CD4-positive, alpha-beta memory T cell (primary cell): Measurements from ENCODE around the gene MMP11. TPM values are rescaled to one million over a fixed set of nuclear protein-coding genes. Genes with fewer than 3 reads are reported as not detected.

Experiments used
- CTCF ChIA-PET: fragments of 350-600 bp; sonication (Branson Sonifier 250); formaldehyde crosslinking; loops from one replicate; lab custom pipeline; 2021; ENCODE audit warnings: inconsistent platforms; ENCODE audit not compliant: partially characterized antibody; lab: Charles Lee
- POLR2A ChIA-PET: fragments of 350-600 bp; sonication (Branson Sonifier 250); formaldehyde crosslinking; loops from one replicate; lab custom pipeline; 2021; ENCODE audit not compliant: partially characterized antibody; lab: Charles Lee
- DNase-seq, 5 donors: peaks; one replicate each; pipeline versions ENCODE4 v3.0.0 to v3.0.0-alpha.2; 2020 to 2022; ENCODE audit warnings: mixed read lengths in 1 of 5
- H3K27ac ChIP-seq: one replicate; pipeline ENCODE4 v1.7.0; 2013; ENCODE audit warnings: low read depth, low read length
- H3K27me3 ChIP-seq: 2 replicates; pipeline ENCODE4 v1.7.0; 2013; ENCODE audit warnings: mild to moderate bottlenecking, low read length, moderate library complexity; ENCODE audit not compliant: insufficient read depth
- H3K36me3 ChIP-seq: 2 replicates; pipeline ENCODE4 v1.7.0; 2013; ENCODE audit warnings: mild to moderate bottlenecking, low read length, moderate library complexity; ENCODE audit not compliant: insufficient read depth
- H3K4me1 ChIP-seq: 2 replicates; pipeline ENCODE4 v1.7.0; 2013; ENCODE audit warnings: mild to moderate bottlenecking, low read length, moderate library complexity; ENCODE audit not compliant: insufficient read depth
- H3K4me3 ChIP-seq, 2 donors: one replicate each; pipeline ENCODE4 v1.7.0; 2013; ENCODE audit warnings: low read length in 2 of 2, mild to moderate bottlenecking in 1 of 2
- H3K9me3 ChIP-seq, 2 donors: one replicate each; pipeline ENCODE4 v1.7.0; 2013; ENCODE audit warnings: low read length in 2 of 2, control low read depth in 1 of 2; ENCODE audit not compliant: control insufficient read depth in 1 of 2
- H3K27ac Mint-ChIP-seq, 7 donors: one replicate each; pipeline ENCODE4 v1.8.0; 2020 to 2021; ENCODE audit warnings: mixed read lengths in 7 of 7, mild to moderate bottlenecking in 6 of 7, inconsistent platforms in 3 of 7, moderate library complexity in 3 of 7
- H3K27me3 Mint-ChIP-seq, 2 donors: one replicate each; pipeline ENCODE4 v1.8.0; 2020 to 2021; ENCODE audit warnings: mixed read lengths in 2 of 2
- H3K36me3 Mint-ChIP-seq, 2 donors: one replicate each; pipeline ENCODE4 v1.8.0; 2020 to 2021; ENCODE audit warnings: mixed read lengths in 2 of 2, inconsistent platforms in 1 of 2, mild to moderate bottlenecking in 1 of 2
- H3K4me1 Mint-ChIP-seq, 4 donors: one replicate each; pipeline ENCODE4 v1.8.0; 2020 to 2021; ENCODE audit warnings: mixed read lengths in 4 of 4, mild to moderate bottlenecking in 1 of 4
- H3K4me3 Mint-ChIP-seq, 8 donors: one replicate each; pipeline ENCODE4 v1.8.0; 2020 to 2021; ENCODE audit warnings: mixed read lengths in 8 of 8, mild to moderate bottlenecking in 7 of 8, moderate library complexity in 6 of 8, inconsistent platforms in 3 of 8
- H3K9me3 Mint-ChIP-seq, 8 donors: one replicate each; pipeline ENCODE4 v1.8.0; 2020 to 2021; ENCODE audit warnings: mixed read lengths in 8 of 8, mild to moderate bottlenecking in 5 of 8, inconsistent platforms in 3 of 8, moderate library complexity in 1 of 8
- intact Hi-C: fragments of 100-400 bp; cut with micrococcal nuclease; formaldehyde crosslinking; loops from one replicate; pipeline ENCODE4 v1.15.1; 2023
- polyA plus RNA-seq, 2 donors: library from polyadenylated mRNA; unstranded; fragments of 300-500 nt; fragmentation: Illumina TruSeq; gene quantifications; one replicate each; pipeline ENCODE4 v1.2.3, GENCODE V29; 2021
- total RNA-seq, 2 experiments: library from RNA; stranded (reverse); gene quantifications; one replicate each; pipeline ENCODE4 v1.2.3, GENCODE V29; 2021

The MMP11 gene
- total and polyA plus RNA-seq, 4 experiments from 2014 or later, result 0.79 to 1.6 (median 1.1) TPM

GRCh38 chr22:23752750-23753149, 19.9 kb upstream of the MMP11 start:
- H3K4me3 ChIP-seq, result no peak overlapping the region
- Mint-ChIP-seq H3K36me3 (no peaks in the 10 kb centered on the region), H3K4me3 (peak overlapping the region in 5 of 8 donors; percentile 36 to 80 (median 63)), H3K4me1 (peaks cover 7 to 21% (median 12%) of the 10 kb centered on the region in 4 donors), H3K27me3 (no peaks in the 10 kb centered on the region), H3K9me3 (no peaks in the 10 kb centered on the region), H3K27ac (peak overlapping the region in 2 of 7 donors; percentile 37 to 69)
- H3K27ac ChIP-seq, result no peak overlapping the region
- no peaks in the 10 kb centered on the region for H3K9me3 ChIP-seq
- no peak for DNase-seq
- ChIA-PET CTCF (no interaction called here), POLR2A (interaction anchor here (2.3 kb wide), 1 partner anchor 11 kb away, joined by 8 read pairs; the partner anchor contains the start of gene C22orf15)
- intact Hi-C loops, result loop anchor here (5.0 kb wide), 1 partner anchor 35 kb away; no protein-coding TSS in a partner anchor
- peaks cover 13% of the 10 kb centered on the region for H3K4me1 ChIP-seq
- no peaks in the 10 kb centered on the region for H3K27me3 ChIP-seq
- no peaks in the 10 kb centered on the region for H3K36me3 ChIP-seq

GRCh38 chr22:23753385-23753784, 19.3 kb upstream of the MMP11 start:
- Histone ChIP-seq H3K27me3 (no peaks in the 10 kb centered on the region), H3K36me3 (no peaks in the 10 kb centered on the region), H3K4me1 (peaks cover 13% of the 10 kb centered on the region), H3K4me3 (no peak overlapping the region), H3K27ac (no peak overlapping the region), H3K9me3 (no peaks in the 10 kb centered on the region)
- POLR2A ChIA-PET, result interaction anchor here (1.3 kb wide), 1 partner anchor 37 kb away, joined by 3 read pairs; no protein-coding TSS in a partner anchor
- CTCF ChIA-PET, result no interaction called here
- Mint-ChIP-seq H3K27ac (peak overlapping the region in 2 of 7 donors; percentile 61 to 74), H3K4me3 (peak overlapping the region in 2 of 8 donors; percentile 39 to 68), H3K36me3 (no peaks in the 10 kb centered on the region), H3K27me3 (no peaks in the 10 kb centered on the region), H3K9me3 (no peaks in the 10 kb centered on the region), H3K4me1 (peaks cover 7 to 21% (median 12%) of the 10 kb centered on the region in 4 donors)
- intact Hi-C loops, result loop anchor here (5.0 kb wide), 1 partner anchor 36 kb away; no protein-coding TSS in a partner anchor
- no peak for DNase-seq

- Mint-ChIP-seq H3K9me3 (no peaks in the 10 kb centered on the region), H3K4me3 (peak within 1 kb of the TSS in 2 of 8 donors; percentile 39 to 68), H3K27me3 (no peaks in the 10 kb centered on the region), H3K4me1 (peaks cover 7 to 21% (median 12%) of the 10 kb centered on the region in 4 donors), H3K36me3 (no peaks in the 10 kb centered on the region), H3K27ac (peak within 1 kb of the TSS in 3 of 7 donors; percentile 27 to 74 (median 61))
- Histone ChIP-seq H3K27me3 (no peaks in the 10 kb centered on the region), H3K9me3 (no peaks in the 10 kb centered on the region), H3K4me3 (no peak within 1 kb of the TSS), H3K27ac (no peak within 1 kb of the TSS), H3K36me3 (no peaks in the 10 kb centered on the region), H3K4me1 (peaks cover 13% of the 10 kb centered on the region)
- intact Hi-C loops, result loop anchor here (5.0 kb wide), 1 partner anchor 37 kb away; no protein-coding TSS in a partner anchor
- no peak for DNase-seq
- CTCF ChIA-PET, result no interaction called here
- POLR2A ChIA-PET, result interaction anchor here (0.7 to 1.3 kb wide), 2 partner anchors 9 to 38 kb away, joined by 3 read pairs; no protein-coding TSS in a partner anchor
Measured at GRCh38 chr22:23754220-23754919, 18.3 kb upstream of the MMP11 start, which contains the start of gene VPREB3. Gene VPREB3, minus strand, starts transcription at chr22:23754425. Its CDS starts 62 bp downstream, at chr22:23754363.

- CTCF ChIA-PET, result interaction anchor here (0.6 kb wide), 1 partner anchor 16 kb away, joined by 4 read pairs; no protein-coding TSS in a partner anchor
Measured at GRCh38 chr22:23754980-23755636, 17.5 kb upstream of the MMP11 start.

GRCh38 chr22:23755711-23756110, 16.9 kb upstream of the MMP11 start:
- H3K4me3 Mint-ChIP-seq, result no peak overlapping the region
- no peaks in the 10 kb centered on the region for H3K9me3 Mint-ChIP-seq
- intact Hi-C loops, result no loop called here
- no peaks in the 10 kb centered on the region for H3K36me3 Mint-ChIP-seq
- POLR2A ChIA-PET, result interaction anchor here (0.8 kb wide), 1 partner anchor 59 kb away, joined by 3 read pairs; no protein-coding TSS in a partner anchor
- H3K27ac Mint-ChIP-seq, result no peak overlapping the region
- no peak overlapping the region for H3K4me3 ChIP-seq
- no peaks in the 10 kb centered on the region for H3K36me3 ChIP-seq
- CTCF ChIA-PET, result interaction anchor here (0.6 kb wide), 1 partner anchor 15 kb away, joined by 4 read pairs; no protein-coding TSS in a partner anchor
- no peak for DNase-seq
- peaks cover 0 to 9% (median 3%) of the 10 kb centered on the region in 4 donors for H3K4me1 Mint-ChIP-seq
- no peak overlapping the region for H3K27ac ChIP-seq
- H3K27me3 Mint-ChIP-seq, result no peaks in the 10 kb centered on the region
- peaks cover 5% of the 10 kb centered on the region for H3K4me1 ChIP-seq
- H3K27me3 ChIP-seq, result no peaks in the 10 kb centered on the region
- H3K9me3 ChIP-seq, result no peaks in the 10 kb centered on the region

More at GRCh38 chr22:23754980-23755636, 17.5 kb upstream of the MMP11 start:
- H3K27ac Mint-ChIP-seq, result peak overlapping the region in 1 of 7 donors; percentile 27
- Histone ChIP-seq H3K4me1 (peaks cover 11% of the 10 kb centered on the region), H3K4me3 (no peak overlapping the region), H3K36me3 (no peaks in the 10 kb centered on the region), H3K27me3 (no peaks in the 10 kb centered on the region), H3K9me3 (no peaks in the 10 kb centered on the region), H3K27ac (no peak overlapping the region)
- peaks cover 3 to 15% (median 9%) of the 10 kb centered on the region in 4 donors for H3K4me1 Mint-ChIP-seq
- no peaks in the 10 kb centered on the region for H3K27me3 Mint-ChIP-seq
- no peak overlapping the region for H3K4me3 Mint-ChIP-seq
- H3K36me3 Mint-ChIP-seq, result no peaks in the 10 kb centered on the region
- no peaks in the 10 kb centered on the region for H3K9me3 Mint-ChIP-seq
- POLR2A ChIA-PET, result interaction anchor here (0.7 to 0.8 kb wide), 2 partner anchors 9 to 59 kb away, joined by 3 read pairs; no protein-coding TSS in a partner anchor
- no peak for DNase-seq
- intact Hi-C loops, result loop anchor here (5.0 kb wide), 1 partner anchor 38 kb away; no protein-coding TSS in a partner anchor

GRCh38 chr22:23756891-23757290, 15.8 kb upstream of the MMP11 start:
- H3K9me3 ChIP-seq, result no peaks in the 10 kb centered on the region
- no peak for DNase-seq
- H3K4me3 Mint-ChIP-seq, result no peak overlapping the region
- H3K4me1 Mint-ChIP-seq, result peaks cover 0 to 5% (median 2%) of the 10 kb centered on the region in 4 donors
- ChIA-PET CTCF (interaction anchor here (0.6 to 1.6 kb wide), 2 partner anchors 20 to 39 kb away, joined by 3 read pairs; no protein-coding TSS in a partner anchor), POLR2A (no interaction called here)
- H3K27me3 ChIP-seq, result no peaks in the 10 kb centered on the region
- no peaks in the 10 kb centered on the region for H3K36me3 Mint-ChIP-seq
- H3K27ac Mint-ChIP-seq, result no peak overlapping the region
- no peak overlapping the region for H3K27ac ChIP-seq
- intact Hi-C loops, result no loop called here
- H3K4me3 ChIP-seq, result no peak overlapping the region
- H3K36me3 ChIP-seq, result no peaks in the 10 kb centered on the region
- no peaks in the 10 kb centered on the region for H3K9me3 Mint-ChIP-seq
- H3K27me3 Mint-ChIP-seq, result no peaks in the 10 kb centered on the region
- H3K4me1 ChIP-seq, result no peaks in the 10 kb centered on the region
